GM12872 (cell line): ENCODE data around the gene NDUFA7.
A peak's percentile ranks its signal among the peaks of the same experiment; 100 is the strongest.

Experiments used
- TF ChIP-seq, protein P1 (sequence below): IDR thresholded peaks from 3 replicates; pipeline ENCODE4 v1.5.1; 2011; ENCODE audit warnings: low read depth, mild to moderate bottlenecking, low read length, moderate library complexity; ENCODE audit not compliant: insufficient read depth

NDUFA7 gene

DNA sequence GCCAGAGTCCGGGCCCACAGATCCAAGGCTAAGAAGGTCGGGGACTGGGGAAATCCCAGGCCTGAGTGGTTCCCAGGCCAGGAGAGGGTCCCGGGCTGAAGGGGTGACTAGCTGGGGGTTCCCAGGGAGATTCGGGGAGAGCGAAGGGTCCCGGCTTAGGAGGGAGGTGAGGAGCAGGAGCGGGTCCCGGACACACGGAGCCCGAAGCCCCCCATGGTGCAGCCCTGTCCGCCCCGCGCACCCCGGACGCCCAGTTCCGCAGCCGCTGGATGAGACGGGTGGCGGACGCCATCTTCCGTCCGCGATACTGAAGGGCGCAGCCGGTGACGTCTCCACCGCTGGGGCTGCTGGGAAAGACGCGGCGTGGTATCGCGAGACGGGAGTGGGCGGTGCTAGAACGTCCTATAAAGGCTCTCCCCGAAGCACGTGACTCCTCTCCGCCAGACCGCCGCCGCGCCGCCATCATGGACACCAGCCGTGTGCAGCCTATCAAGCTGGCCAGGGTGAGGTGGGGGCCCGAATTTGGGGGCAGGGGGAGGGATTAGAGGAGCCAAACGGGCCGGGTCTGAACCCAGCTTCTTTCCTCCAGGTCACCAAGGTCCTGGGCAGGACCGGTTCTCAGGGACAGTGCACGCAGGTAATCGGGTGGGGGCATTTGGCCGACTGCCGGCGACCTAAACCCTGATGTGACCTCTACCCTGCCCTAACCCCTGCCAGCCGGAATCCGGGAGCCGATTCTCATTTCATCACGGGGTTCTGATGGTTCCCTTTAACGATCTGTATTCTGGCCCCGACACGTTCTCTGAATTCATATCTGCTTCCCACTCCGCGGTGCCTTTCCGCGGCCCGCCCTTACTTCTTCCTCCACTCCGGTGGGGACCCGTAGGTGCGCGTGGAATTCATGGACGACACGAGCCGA is at the start of gene NDUFA7, which contains the start of gene RPS28:
Gene NDUFA7, minus strand, starts transcription at position 309 of the 919 bp plus-strand sequence. Its CDS starts 17 bp downstream, at position 292.
Gene RPS28, plus strand, starts transcription at position 430 of the 919 bp plus-strand sequence. Its CDS starts 35 bp downstream, at position 465.
- TF ChIP-seq, protein P1, sequence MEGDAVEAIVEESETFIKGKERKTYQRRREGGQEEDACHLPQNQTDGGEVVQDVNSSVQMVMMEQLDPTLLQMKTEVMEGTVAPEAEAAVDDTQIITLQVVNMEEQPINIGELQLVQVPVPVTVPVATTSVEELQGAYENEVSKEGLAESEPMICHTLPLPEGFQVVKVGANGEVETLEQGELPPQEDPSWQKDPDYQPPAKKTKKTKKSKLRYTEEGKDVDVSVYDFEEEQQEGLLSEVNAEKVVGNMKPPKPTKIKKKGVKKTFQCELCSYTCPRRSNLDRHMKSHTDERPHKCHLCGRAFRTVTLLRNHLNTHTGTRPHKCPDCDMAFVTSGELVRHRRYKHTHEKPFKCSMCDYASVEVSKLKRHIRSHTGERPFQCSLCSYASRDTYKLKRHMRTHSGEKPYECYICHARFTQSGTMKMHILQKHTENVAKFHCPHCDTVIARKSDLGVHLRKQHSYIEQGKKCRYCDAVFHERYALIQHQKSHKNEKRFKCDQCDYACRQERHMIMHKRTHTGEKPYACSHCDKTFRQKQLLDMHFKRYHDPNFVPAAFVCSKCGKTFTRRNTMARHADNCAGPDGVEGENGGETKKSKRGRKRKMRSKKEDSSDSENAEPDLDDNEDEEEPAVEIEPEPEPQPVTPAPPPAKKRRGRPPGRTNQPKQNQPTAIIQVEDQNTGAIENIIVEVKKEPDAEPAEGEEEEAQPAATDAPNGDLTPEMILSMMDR: 0 out of 3 replicates have a peak, but pooled peaks have one; percentile 29

DNA sequence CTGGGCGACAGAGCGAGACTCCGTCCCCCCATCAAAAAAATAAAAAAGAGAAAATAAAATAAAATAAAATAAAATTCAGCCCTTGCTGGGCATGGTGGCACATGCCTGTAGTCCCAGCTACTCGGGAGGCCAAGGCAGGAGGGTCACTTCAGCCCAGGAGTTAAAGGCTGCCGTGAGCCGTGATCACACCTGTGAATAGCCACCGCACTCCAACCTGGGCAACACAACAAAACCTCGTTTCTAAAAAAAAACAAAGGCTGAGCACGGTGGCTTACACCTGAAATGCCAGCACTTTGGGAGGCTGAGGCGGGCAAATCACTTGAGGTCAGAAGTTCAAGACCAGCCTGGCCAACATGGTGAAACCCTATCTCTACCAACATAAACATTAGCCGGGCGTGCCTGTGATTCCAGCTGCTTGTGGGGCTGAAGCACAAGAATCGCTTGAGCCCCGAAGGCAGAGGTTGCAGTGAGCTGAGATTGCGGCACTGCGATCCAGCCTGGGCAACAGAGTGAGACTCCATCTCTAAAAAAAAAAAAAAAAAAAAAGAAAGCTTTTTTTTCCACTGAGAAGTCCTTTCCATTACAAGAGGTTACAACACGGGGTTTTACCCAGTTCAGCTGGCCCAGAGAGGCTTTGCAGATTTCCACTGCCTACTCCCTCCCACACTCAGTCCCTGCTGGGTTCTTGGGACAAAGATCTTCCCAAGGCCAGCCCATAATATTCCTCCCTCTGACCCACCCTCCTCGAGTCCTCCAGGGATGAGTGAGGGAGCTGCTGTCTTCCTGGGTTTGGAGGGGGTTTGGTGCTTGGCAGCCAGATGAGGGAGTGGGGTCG is 49.2 kb upstream of the NDUFA7 start:
- TF ChIP-seq, protein P1: no peak

DNA sequence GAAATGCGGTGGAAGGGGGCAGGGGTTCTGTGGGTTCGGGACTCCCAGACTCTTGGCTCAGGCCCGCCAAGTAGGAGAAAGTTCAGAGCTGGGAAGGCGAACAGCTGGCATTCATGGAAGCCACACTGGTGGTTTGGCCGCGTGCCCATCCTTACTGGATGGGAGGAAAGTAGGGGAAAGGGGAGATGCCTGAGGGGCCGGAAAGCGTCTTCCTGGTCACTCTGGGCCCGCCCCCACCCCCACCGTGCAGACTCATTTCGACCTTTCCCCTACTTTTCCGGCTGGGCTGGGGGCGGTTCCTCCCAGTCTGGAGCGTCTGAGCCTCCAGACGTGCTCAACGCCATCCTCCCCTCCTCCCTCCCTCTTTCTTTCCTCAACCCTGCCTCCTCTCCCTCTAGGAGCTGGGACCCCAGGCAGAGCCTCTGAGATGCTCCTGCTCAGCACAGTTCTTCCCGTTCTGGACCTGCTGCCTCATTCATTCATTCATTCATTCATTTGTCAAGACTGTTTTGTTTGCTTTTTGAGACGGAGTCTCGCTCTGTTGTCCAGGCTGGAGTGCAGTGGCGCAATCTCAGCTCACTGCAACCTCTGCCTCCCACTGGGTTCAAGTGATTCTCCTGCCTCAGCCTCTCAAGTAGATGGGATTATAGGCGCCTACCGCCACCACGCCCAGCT is 46.3 kb upstream of the NDUFA7 start:
- TF ChIP-seq, protein P1: no peak

DNA sequence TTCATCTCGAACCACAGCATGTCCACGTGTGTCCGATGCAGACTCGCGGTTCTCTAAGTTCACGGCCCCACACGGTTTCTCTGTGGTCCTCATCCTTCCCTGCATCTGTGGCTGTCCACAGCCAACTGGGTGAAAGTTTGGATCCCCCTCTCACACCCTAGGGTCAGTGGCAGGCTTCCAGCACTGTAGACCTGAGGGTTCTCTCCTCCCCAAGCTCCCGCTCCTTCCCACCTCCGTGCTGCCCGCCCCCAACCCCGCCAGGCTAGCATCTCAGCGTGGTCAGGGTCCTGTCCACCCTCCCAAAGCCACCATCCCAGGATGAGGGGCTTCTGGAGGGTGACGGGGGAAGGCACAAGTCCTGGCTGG is 45.8 kb upstream of the NDUFA7 start:
- TF ChIP-seq, protein P1: no peak

DNA sequence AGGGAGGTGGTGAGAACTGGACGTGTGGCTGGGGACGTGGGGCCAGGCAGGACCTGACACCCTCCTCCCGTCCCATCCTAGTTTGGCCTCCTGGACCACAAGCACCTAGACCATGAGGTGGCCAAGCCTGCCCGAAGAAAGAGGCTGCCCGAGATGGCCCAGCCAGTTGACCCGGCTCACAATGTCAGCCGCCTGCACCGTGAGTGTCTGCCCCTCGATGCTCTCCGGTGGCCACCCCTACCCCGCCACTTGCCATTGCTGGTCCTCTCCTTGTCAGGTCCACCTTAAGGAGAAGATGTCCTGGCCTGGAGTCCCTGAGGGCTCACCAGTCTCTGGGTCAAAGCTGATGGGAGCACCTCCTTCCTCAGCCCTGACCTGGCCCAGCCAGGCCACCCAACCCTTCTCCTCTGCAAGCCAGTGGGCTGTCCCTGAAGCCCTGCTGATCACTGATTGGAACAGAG is 45.0 kb upstream of the NDUFA7 start:
- TF ChIP-seq, protein P1: no peak

DNA sequence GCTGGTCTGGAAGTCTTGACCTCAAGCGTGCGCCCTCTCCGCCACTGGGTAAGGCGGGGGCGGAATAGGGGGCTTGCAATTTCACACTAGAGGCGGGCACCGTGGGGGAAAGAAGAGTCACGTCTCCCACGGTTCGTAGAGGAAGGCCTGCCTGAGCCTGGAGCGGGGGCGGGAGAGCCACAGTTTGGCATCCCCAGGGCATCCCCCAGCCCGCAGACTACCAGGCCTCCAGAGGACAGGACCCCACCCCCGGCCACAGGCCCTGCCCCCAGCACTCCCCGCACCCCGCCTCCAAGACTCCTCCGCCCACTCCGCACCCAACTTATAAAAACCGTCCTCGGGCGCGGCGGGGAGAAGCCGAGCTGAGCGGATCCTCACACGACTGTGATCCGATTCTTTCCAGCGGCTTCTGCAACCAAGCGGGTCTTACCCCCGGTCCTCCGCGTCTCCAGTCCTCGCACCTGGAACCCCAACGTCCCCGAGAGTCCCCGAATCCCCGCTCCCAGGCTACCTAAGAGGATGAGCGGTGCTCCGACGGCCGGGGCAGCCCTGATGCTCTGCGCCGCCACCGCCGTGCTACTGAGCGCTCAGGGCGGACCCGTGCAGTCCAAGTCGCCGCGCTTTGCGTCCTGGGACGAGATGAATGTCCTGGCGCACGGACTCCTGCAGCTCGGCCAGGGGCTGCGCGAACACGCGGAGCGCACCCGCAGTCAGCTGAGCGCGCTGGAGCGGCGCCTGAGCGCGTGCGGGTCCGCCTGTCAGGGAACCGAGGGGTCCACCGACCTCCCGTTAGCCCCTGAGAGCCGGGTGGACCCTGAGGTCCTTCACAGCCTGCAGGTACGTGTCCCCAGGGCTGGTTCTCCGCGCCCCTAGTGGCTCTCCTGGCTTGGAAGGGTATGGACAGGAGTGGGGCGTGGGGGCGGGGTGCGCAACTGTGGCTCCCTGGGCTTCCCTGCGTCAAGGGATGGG is 42.9 kb upstream of the NDUFA7 start, which contains the start of gene ANGPTL4:
Gene ANGPTL4, plus strand, starts transcription at position 353 of the 969 bp plus-strand sequence. Its CDS starts 167 bp downstream, at position 520.
- TF ChIP-seq, protein P1: no peak
